H1 (cell line): ENCODE data around the gene NEK2. TPM values are rescaled to one million over a fixed set of nuclear protein-coding genes. Genes with fewer than 3 reads are reported as not detected.

Source experiments
- CBX5 ChIP-seq: fragments of 300-800, 300-1000 bp; sonication (generic); IDR thresholded peaks from 2 replicates; pipeline ENCODE4 v1.7.1; 2016; ENCODE audit warnings: antibody characterized with exemption, low read length, low read depth
- CHD1 ChIP-seq: IDR thresholded peaks from 2 replicates; pipeline ENCODE4 v1.6.1; 2012; ENCODE audit warnings: low read depth, low read length, improper control_type of control experiment
- CREB1 ChIP-seq: IDR thresholded peaks from 2 replicates; pipeline ENCODE4 v1.6.1; 2012; ENCODE audit warnings: inconsistent platforms
- FOSL1 ChIP-seq: IDR thresholded peaks from 2 replicates; pipeline ENCODE4 v1.6.1; 2011; ENCODE audit warnings: mild to moderate bottlenecking, low read depth, low read length, moderate library complexity; ENCODE audit not compliant: insufficient read depth
- HDAC2 ChIP-seq, 2 experiments: fragments of 300-600 bp in 1 of 2; sonication (generic) in 1 of 2; IDR thresholded peaks; 2 replicates each; pipeline ENCODE4 v1.6.1; 2011 to 2012; ENCODE audit warnings: low read depth in 2 of 2, low read length in 2 of 2, mild to moderate bottlenecking in 2 of 2, moderate library complexity in 2 of 2, borderline replicate concordance in 1 of 2, inconsistent platforms in 1 of 2
- JUN ChIP-seq: IDR thresholded peaks from 2 replicates; pipeline ENCODE4 v1.6.1; 2011; ENCODE audit warnings: low read depth, mild to moderate bottlenecking, improper control_type of control experiment, low read length
- KDM4A ChIP-seq: IDR thresholded peaks from one replicate; pipeline ENCODE4 v1.7.1; 2012; ENCODE audit warnings: low read depth, mild to moderate bottlenecking, moderate library complexity, low read length, inconsistent platforms; ENCODE audit not compliant: severe bottlenecking
- KDM5A ChIP-seq: fragments of 200-600 bp; IDR thresholded peaks from 2 replicates; pipeline ENCODE4 v1.7.1; 2012; ENCODE audit warnings: mild to moderate bottlenecking, low read length, inconsistent platforms, mixed read lengths
- POLR2A ChIP-seq, 2 experiments: IDR thresholded peaks; 1 replicate in 1 of 2; 2 replicates in 1 of 2; pipeline ENCODE4 v1.6.1; 2011; ENCODE audit warnings: low read depth in 2 of 2, low read length in 2 of 2, mild to moderate bottlenecking in 2 of 2; ENCODE audit errors: control extremely low read depth in 1 of 2
- POU5F1 ChIP-seq: IDR thresholded peaks from 2 replicates; pipeline ENCODE4 v1.6.1; 2011; ENCODE audit warnings: low read depth, mild to moderate bottlenecking, low read length, moderate library complexity
- RNF2 ChIP-seq: fragments of 200-900, 300-1000 bp; sonication (generic); IDR thresholded peaks from 2 replicates; pipeline ENCODE4 v1.7.1; 2016; ENCODE audit warnings: borderline replicate concordance, low read depth, mild to moderate bottlenecking, antibody characterized with exemption, low read length; ENCODE audit not compliant: poor library complexity, severe bottlenecking; ENCODE audit errors: missing control alignments
- SAP30 ChIP-seq: fragments of 300-600 bp; sonication (generic); IDR thresholded peaks from 2 replicates; pipeline ENCODE4 v1.7.1; 2012; ENCODE audit warnings: low read length, moderate library complexity, mild to moderate bottlenecking, inconsistent platforms; ENCODE audit not compliant: insufficient read depth, insufficient replicate concordance
- SP1 ChIP-seq: IDR thresholded peaks from 2 replicates; pipeline ENCODE4 v1.6.1; 2011; ENCODE audit warnings: low read depth, low read length
- SP4 ChIP-seq: IDR thresholded peaks from 2 replicates; pipeline ENCODE4 v1.6.1; 2012; ENCODE audit warnings: low read length, inconsistent platforms
- TAF7 ChIP-seq: optimal IDR thresholded peaks from 2 replicates; pipeline ENCODE3; 2011; ENCODE audit warnings: low read depth, mild to moderate bottlenecking, inconsistent platforms, low read length, moderate library complexity, borderline replicate concordance
- TCF12 ChIP-seq: IDR thresholded peaks from 2 replicates; pipeline ENCODE4 v1.6.1; 2011; ENCODE audit warnings: low read depth, mild to moderate bottlenecking, low read length
- YY1 ChIP-seq: IDR thresholded peaks from 2 replicates; pipeline ENCODE4 v1.6.1; 2011; ENCODE audit warnings: low read depth, mild to moderate bottlenecking, low read length
- polyA plus RNA-seq, 7 experiments: library from polyadenylated mRNA; depleted of rRNA in 3 of 7; stranded (reverse) in 5 of 7; unstranded in 2 of 7; fragments of >200 nt in 5 of 7; fragments of 200-250 nt in 2 of 7; gene quantifications; 1 replicate in 5 of 7; 2 replicates in 1 of 7; 4 replicates in 1 of 7; pipeline versions ENCODE4 v1.2.1 to v1.2.3, GENCODE V29; 2011 to 2013; ENCODE audit warnings: missing spikeins in 2 of 7, mixed read lengths in 2 of 7
- total RNA-seq: library from RNA; stranded (reverse); fragmentation: NEBNext Ultra II Directional; extraction: Animal tissue kit (Norgen Biotek cat#: 25700); gene quantifications from 2 replicates; pipeline ENCODE4 v1.2.1, GENCODE V29; 2021
- TF ChIP-seq, protein P1 (sequence below), 3 experiments: IDR thresholded peaks; 1 replicate in 2 of 3; 2 replicates in 1 of 3; pipeline versions ENCODE4 v1.5.1 to v1.6.1; 2011; ENCODE audit warnings: low read length in 3 of 3, mild to moderate bottlenecking in 3 of 3, inconsistent platforms in 2 of 3, low read depth in 1 of 3, moderate library complexity in 1 of 3; ENCODE audit not compliant: insufficient read depth in 1 of 3; ENCODE audit errors: control extremely low read depth in 1 of 3
- TF ChIP-seq, protein P2 (sequence below): IDR thresholded peaks from 2 replicates; pipeline ENCODE4 v1.6.1; 2012; ENCODE audit warnings: low read length, inconsistent platforms

NEK2 gene
- total and polyA plus RNA-seq, 2 of the 8 experiments (the other 6 are each of a cell fraction or from before 2014, with no cell fraction given): 8.4 to 22.9 TPM

DNA sequence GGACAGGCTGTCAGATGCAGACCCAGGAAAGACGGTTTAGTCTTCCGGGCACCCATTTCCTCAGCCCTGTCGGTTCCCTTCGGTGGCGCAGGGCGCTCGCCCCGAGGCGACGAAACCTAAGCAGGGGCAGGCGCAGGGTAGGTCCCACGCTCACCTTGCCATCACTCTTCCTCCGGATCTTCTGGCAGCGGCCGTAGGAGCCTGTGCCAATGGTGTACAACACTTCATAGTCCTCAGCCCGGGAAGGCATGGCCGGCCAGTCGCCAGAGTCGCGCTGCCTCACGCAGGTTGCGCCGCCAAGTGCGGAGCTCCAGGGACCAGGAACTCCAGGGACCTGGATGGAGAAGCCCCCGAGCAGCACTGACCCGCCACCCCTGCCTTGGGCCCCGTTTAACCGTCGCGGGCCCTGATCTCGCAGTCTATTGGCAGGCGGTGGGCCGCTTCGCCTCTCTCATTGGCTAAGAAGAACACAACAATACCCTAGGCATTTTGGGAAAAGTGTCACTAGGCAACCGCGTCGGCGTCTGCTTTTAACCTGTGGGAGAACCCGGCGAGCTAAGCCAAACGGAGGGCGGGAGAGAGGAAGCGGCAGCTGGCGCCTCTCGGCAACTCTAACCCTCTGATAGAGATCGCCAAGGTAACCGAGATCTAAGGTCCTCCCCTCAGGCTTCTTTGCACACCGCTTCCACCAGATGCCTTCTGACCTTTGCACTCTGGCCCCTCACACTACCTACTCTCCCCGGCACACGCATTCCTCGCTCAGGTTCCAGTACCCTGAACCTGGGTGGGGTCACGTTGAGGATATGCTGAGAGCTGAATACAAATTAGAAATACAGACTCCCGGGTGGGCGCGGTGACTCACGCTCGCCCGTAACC is at the start of gene NEK2 (continued):
- TF ChIP-seq, protein P1, sequence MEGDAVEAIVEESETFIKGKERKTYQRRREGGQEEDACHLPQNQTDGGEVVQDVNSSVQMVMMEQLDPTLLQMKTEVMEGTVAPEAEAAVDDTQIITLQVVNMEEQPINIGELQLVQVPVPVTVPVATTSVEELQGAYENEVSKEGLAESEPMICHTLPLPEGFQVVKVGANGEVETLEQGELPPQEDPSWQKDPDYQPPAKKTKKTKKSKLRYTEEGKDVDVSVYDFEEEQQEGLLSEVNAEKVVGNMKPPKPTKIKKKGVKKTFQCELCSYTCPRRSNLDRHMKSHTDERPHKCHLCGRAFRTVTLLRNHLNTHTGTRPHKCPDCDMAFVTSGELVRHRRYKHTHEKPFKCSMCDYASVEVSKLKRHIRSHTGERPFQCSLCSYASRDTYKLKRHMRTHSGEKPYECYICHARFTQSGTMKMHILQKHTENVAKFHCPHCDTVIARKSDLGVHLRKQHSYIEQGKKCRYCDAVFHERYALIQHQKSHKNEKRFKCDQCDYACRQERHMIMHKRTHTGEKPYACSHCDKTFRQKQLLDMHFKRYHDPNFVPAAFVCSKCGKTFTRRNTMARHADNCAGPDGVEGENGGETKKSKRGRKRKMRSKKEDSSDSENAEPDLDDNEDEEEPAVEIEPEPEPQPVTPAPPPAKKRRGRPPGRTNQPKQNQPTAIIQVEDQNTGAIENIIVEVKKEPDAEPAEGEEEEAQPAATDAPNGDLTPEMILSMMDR (IDR thresholded peaks at IDR 0.05; ENCODE audit: control extremely low read depth in 1 of 3, insufficient read depth in 1 of 3, low read depth in 1 of 3, low read length in 3 of 3): no peak
- TF ChIP-seq JUN (peak; percentile 96), TCF12 (0 out of 2 replicates have a peak, but pooled peaks have one; percentile 10), KDM4A (peak; percentile 73), POLR2A (IDR thresholded peaks at IDR 0.05; ENCODE audit: control extremely low read depth in 1 of 2, low read depth in 2 of 2, low read length in 2 of 2) (peak; percentile 78 to 88), RNF2 (no peak), CHD1 (no peak), SP4 (no peak), CBX5 (no peak), HDAC2 (IDR thresholded peaks at IDR 0.05; ENCODE audit: borderline replicate concordance in 1 of 2, low read depth in 2 of 2, low read length in 2 of 2) (peak in 1 of 2 experiments; percentile 34; a peak in 1 of 4 replicates), TAF7 (peak; percentile 85), CREB1 (peak; percentile 80), SP1 (peak; percentile 47), KDM5A (peak; percentile 59; the same call in 1 of the 2 replicates), POU5F1 (no peak), YY1 (0 out of 2 replicates have a peak, but pooled peaks have one; percentile 9), FOSL1 (0 out of 2 replicates have a peak, but pooled peaks have one; percentile 64), SAP30 (peak; percentile 94)
- TF ChIP-seq, protein P2, sequence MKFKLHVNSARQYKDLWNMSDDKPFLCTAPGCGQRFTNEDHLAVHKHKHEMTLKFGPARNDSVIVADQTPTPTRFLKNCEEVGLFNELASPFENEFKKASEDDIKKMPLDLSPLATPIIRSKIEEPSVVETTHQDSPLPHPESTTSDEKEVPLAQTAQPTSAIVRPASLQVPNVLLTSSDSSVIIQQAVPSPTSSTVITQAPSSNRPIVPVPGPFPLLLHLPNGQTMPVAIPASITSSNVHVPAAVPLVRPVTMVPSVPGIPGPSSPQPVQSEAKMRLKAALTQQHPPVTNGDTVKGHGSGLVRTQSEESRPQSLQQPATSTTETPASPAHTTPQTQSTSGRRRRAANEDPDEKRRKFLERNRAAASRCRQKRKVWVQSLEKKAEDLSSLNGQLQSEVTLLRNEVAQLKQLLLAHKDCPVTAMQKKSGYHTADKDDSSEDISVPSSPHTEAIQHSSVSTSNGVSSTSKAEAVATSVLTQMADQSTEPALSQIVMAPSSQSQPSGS: peak; percentile 32; the same call in 1 of the 2 replicates
